Kidney glomerular epithelial cell (primary cell): ENCODE measurements around the gene SKAP1.
"Not testable (repeated sequence)": the region's sequence is repeated elsewhere in the genome, so short reads cannot be mapped to it uniquely, and the experiment has no call there.

Experiments used
- DNase-seq: peaks from one replicate; lab custom pipeline; 2025; lab: John Stamatoyannopoulos, UW

SKAP1 gene

GRCh38 chr17:48328457-48328856 is 101.6 kb downstream of the SKAP1 start:
- no peak for DNase-seq

- DNase-seq: no peak
Observed at GRCh38 chr17:48326310-48326709, 103.7 kb downstream of the SKAP1 start.

- peak; percentile 6 for DNase-seq
Observed at GRCh38 chr17:48322060-48322459, 108.0 kb downstream of the SKAP1 start.

- DNase-seq: no peak
Observed at GRCh38 chr17:48317732-48318131, 112.3 kb downstream of the SKAP1 start.

- DNase-seq: no peak
Observed at GRCh38 chr17:48314716-48315115, 115.3 kb downstream of the SKAP1 start.

GRCh38 chr17:48313096-48313755 is 116.8 kb downstream of the SKAP1 start:
- no peak for DNase-seq

- no peak for DNase-seq
Observed at GRCh38 chr17:48311324-48311723, 118.7 kb downstream of the SKAP1 start.

GRCh38 chr17:48310748-48311213 is 119.2 kb downstream of the SKAP1 start:
- no peak for DNase-seq

GRCh38 chr17:48308581-48308980 is 121.4 kb downstream of the SKAP1 start:
- DNase-seq: no peak

GRCh38 chr17:48307814-48308411 is 122.1 kb downstream of the SKAP1 start:
- DNase-seq: peak; percentile 12

- DNase-seq: no peak
Observed at GRCh38 chr17:48307255-48307654, 122.8 kb downstream of the SKAP1 start.

GRCh38 chr17:48301002-48301401 is 129.0 kb downstream of the SKAP1 start:
- DNase-seq: no peak

GRCh38 chr17:48299760-48300159 is 130.3 kb downstream of the SKAP1 start:
- DNase-seq: no peak

- DNase-seq: no peak
Observed at GRCh38 chr17:48297825-48298224, 132.2 kb downstream of the SKAP1 start.

- no peak for DNase-seq
Observed at GRCh38 chr17:48296453-48296852, 133.6 kb downstream of the SKAP1 start.

GRCh38 chr17:48295362-48296288 is 134.4 kb downstream of the SKAP1 start:
- DNase-seq: peak; percentile 1

GRCh38 chr17:48294806-48295361 is 135.1 kb downstream of the SKAP1 start:
- no peak for DNase-seq

GRCh38 chr17:48294020-48294805 is 135.8 kb downstream of the SKAP1 start:
- DNase-seq: no peak

GRCh38 chr17:48293319-48294019 is 136.5 kb downstream of the SKAP1 start:
- DNase-seq: no peak

GRCh38 chr17:48290378-48290777 is 139.6 kb downstream of the SKAP1 start:
- DNase-seq: no peak

GRCh38 chr17:48286917-48287316 is 143.1 kb downstream of the SKAP1 start:
- DNase-seq: not testable (repeated sequence)
